ENCODE data around the gene HSD11B1L. TPM values are rescaled to one million over a fixed set of nuclear protein-coding genes. Genes with fewer than 3 reads are reported as not detected.

Gene HSD11B1L, protein sequence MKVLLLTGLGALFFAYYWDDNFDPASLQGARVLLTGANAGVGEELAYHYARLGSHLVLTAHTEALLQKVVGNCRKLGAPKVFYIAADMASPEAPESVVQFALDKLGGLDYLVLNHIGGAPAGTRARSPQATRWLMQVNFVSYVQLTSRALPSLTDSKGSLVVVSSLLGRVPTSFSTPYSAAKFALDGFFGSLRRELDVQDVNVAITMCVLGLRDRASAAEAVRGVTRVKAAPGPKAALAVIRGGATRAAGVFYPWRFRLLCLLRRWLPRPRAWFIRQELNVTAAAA
- total RNA-seq = 1 to 10 TPM; 1.8 to 3.6 TPM

DNA sequence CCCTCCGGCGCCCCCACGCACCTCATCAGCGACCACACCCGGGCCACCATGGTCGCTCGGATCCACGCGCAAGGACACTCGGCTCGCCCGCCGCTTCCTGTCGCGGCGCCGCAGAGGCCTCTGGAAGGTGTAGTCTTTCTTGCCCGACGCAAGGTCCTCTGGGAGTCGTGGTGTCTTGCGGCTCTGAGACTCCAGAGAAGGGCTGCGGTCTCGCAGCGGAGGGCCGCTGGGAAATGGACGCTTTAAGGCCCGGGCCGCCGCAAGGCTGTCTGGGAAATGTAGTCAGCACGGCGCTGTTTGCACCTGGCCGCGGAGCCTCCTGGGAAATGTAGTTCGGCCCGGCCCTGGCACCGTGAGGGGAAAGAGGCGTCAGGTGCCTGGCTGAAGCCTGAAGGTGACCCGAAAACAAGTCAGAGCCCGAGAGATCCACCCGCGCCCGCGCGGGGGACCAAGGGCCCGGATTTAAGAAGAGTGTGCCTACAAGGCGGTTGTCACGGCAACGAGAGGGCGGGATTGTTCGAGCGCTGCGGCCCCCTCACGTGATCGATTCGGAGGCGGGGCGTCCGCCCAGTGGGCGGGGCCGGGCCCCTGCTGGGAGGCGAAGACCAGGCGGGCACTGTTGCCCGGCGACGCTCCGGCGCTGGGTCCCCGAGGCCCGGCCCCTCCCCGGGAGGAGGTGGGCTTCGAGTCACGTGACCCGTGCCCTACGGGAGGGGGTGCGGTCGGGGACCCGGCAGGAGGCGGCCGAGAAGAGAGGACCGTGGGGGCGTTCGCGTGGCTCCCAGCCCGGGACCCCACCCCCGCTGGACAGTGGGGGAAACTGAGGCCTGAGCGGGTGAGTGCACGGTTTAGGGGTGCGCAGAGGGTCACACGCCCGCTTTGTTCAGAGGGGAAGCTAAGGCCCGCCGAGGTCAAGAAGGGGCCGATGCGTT lies at the start of gene HSD11B1L, which contains the start of gene MICOS13:
Gene HSD11B1L, plus strand, starts transcription at position 591 of the 932 bp plus-strand sequence. CDS start 3,806 bp downstream, outside the sequence.
Gene MICOS13, minus strand, starts transcription at position 80 of the 932 bp plus-strand sequence. Its CDS starts 30 bp downstream, at position 50.
- H3K27ac Mint-ChIP-seq = peak within 1 kb of the TSS; percentile 85 to 96
- no peaks in the 10 kb centered on the region for H3K36me3 Mint-ChIP-seq
- peak; percentile 99 for DNase-seq (ENCODE audit: low spot score)
- H3K27me3 Mint-ChIP-seq = no peaks in the 10 kb centered on the region
- no peaks in the 10 kb centered on the region for H3K9me3 Mint-ChIP-seq
- ATAC-seq = peak; percentile 97 to 98
- H3K4me3 Mint-ChIP-seq = peak within 1 kb of the TSS; percentile 86
- H3K4me1 Mint-ChIP-seq (ENCODE audit: low read depth in 2 of 2) = peaks cover 20 to 21% of the 10 kb centered on the region in 2 donors

DNA sequence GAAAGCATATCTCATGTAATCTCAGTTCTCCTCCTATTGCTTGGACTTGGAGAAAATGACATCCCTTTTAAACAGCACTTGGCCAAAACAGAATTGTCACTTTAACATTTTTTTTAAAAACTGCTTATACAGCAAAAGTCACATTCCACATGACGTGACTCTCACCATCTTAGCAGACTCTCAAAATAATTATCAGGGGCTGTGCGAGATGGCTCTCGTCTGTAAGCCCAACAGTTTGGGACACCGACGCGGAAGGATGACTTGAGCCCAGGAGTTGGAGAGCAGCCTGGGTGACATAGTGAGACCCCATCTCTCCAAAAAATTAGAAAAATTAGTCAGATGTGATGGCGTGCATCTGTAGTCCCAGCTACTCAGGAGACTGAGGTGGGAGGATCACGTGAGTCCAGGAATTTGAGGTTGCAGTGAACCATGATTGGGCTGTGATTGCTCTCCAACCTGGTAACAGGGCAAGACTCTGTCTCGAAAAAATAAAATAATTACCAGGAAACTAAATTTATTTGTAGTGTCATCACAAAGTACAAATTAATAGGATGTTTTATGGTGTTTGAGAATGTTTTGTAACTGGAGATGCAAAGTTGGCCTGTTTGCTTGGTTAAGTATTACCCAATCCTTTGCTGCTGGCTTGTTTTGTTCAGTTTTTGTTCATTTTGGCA lies 49.1 kb upstream of the HSD11B1L start:
- no peaks in the 10 kb centered on the region for H3K27me3 Mint-ChIP-seq
- H3K27ac Mint-ChIP-seq = peak overlapping the region in 1 of 2 donors; percentile 58
- peaks cover 48 to 58% of the 10 kb centered on the region in 2 donors for H3K4me1 Mint-ChIP-seq (ENCODE audit: low read depth in 2 of 2)
- H3K9me3 Mint-ChIP-seq = no peaks in the 10 kb centered on the region
- no peak for DNase-seq (ENCODE audit: low spot score)
- ATAC-seq = no peak
- peaks cover 12% of the 10 kb centered on the region for H3K36me3 Mint-ChIP-seq
- H3K4me3 Mint-ChIP-seq = no peak overlapping the region

DNA sequence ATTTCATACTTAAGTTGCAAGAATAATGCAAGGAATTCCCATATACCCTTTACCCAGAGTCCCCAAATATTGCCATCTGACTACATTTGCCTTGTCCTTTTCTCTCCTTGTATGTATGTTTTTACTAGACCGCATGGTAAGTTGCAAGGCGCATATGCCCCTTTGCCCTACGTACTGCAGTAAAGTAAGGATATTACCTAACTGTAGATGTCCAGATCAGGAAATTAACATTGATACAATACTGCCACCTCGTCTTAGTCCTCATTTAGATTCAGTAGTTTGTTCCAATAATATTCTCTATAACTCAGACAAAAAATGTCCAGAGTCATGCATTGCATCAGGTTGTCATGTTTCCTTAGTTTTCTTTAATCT lies 48.6 kb upstream of the HSD11B1L start:
- H3K9me3 Mint-ChIP-seq = no peaks in the 10 kb centered on the region
- no peak overlapping the region for H3K4me3 Mint-ChIP-seq
- DNase-seq (ENCODE audit: low spot score) (no peak), ATAC-seq (no peak)
- H3K27ac Mint-ChIP-seq = no peak overlapping the region
- no peaks in the 10 kb centered on the region for H3K27me3 Mint-ChIP-seq
- peaks cover 47 to 58% of the 10 kb centered on the region in 2 donors for H3K4me1 Mint-ChIP-seq (ENCODE audit: low read depth in 2 of 2)
- peaks cover 12% of the 10 kb centered on the region for H3K36me3 Mint-ChIP-seq

DNA sequence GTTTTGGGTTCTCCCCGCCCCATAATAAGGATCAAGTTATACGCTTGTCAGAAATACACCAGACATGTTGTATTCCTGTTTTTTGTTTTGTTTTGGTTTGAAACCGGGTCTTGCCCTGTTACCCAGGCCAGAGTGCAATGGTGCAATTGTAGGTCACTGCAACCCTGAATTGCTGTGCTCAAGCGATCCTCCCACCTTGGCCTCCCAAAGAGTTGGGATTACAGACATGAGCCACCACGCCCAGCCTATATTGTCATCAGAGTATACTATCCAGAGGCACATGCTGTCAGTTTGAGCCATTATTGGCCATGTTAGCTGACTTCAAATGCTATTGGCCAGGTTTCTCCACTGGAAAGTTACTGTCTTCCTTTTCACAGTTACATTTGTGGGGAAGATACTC lies 48.2 kb upstream of the HSD11B1L start:
- Mint-ChIP-seq H3K27ac (no peak overlapping the region), H3K4me3 (no peak overlapping the region), H3K27me3 (no peaks in the 10 kb centered on the region), H3K36me3 (peaks cover 8% of the 10 kb centered on the region), H3K4me1 (ENCODE audit: low read depth in 2 of 2) (peaks cover 44 to 55% of the 10 kb centered on the region in 2 donors), H3K9me3 (no peaks in the 10 kb centered on the region)
- no peak for DNase-seq (ENCODE audit: low spot score)
- ATAC-seq = no peak

DNA sequence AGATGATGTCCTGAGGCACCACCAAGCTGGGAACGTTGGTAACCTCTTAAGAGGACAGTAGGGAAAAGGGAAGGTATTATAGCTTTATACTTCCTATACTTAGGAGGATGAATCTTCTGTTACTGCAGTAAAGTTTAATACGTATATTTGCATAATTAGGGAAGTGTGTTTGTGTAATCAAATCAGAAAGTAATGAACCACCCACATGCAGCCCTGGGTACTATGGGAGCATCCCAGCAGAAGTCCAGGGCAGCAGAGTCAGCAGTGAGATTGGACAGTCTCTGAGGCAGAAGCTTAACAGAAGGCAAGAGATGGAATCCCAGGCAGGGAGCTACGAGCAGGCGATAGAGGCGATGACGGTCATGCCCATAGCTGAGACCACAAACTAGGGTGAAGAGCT lies 45.4 kb upstream of the HSD11B1L start:
- H3K27me3 Mint-ChIP-seq = no peaks in the 10 kb centered on the region
- peak overlapping the region in 1 of 2 donors; percentile 37 for H3K27ac Mint-ChIP-seq
- DNase-seq (ENCODE audit: low spot score) (no peak), ATAC-seq (no peak)
- H3K4me3 Mint-ChIP-seq = no peak overlapping the region
- H3K9me3 Mint-ChIP-seq = no peaks in the 10 kb centered on the region
- H3K4me1 Mint-ChIP-seq (ENCODE audit: low read depth in 2 of 2) = peaks cover 39 to 40% of the 10 kb centered on the region in 2 donors
- peaks cover 6% of the 10 kb centered on the region for H3K36me3 Mint-ChIP-seq

DNA sequence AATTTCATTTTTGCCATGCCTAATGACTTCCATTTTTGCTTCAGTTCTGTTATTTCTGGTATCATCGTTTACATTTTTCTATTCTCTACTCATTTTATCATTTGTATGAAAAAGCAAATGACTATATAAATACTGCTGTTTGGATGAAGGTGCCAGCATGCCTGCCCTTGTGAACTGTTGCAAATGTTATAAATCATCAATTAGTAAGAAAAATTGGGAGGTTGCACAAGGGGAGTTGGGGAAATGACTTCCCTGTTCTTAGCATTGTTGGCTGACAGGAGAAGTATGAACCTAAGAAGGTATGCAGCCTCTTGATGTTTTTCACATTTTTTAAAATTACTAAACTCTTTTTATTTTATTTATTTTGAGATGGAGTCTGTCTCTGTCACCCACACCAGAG lies 42.9 kb upstream of the HSD11B1L start:
- no peak overlapping the region for H3K4me3 Mint-ChIP-seq
- no peak overlapping the region for H3K27ac Mint-ChIP-seq
- H3K9me3 Mint-ChIP-seq = no peaks in the 10 kb centered on the region
- H3K36me3 Mint-ChIP-seq = peaks cover 12% of the 10 kb centered on the region
- H3K4me1 Mint-ChIP-seq (ENCODE audit: low read depth in 2 of 2) = peaks cover 29 to 32% of the 10 kb centered on the region in 2 donors
- H3K27me3 Mint-ChIP-seq = no peaks in the 10 kb centered on the region
- ATAC-seq (no peak), DNase-seq (ENCODE audit: low spot score) (no peak)

DNA sequence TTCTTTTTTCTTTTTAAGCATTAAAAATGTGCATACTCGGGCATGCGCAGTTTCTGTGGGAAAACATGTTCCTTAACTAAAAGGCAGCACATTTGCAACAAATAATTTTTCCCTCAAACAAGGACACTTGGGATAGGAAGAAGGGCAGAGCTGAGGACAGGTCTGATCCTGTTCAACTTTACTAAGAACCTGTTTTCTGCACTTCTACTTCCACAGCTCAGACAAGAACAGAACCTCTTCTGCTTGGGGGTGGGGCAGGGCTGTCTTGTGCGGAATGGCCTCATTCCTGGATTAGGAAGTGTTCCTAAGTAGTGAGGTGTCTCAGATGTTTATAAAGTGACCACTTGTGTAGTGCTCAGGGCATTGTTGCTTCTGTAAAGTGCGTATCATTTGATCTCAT lies 39.7 kb upstream of the HSD11B1L start:
- peaks cover 20 to 28% of the 10 kb centered on the region in 2 donors for H3K4me1 Mint-ChIP-seq (ENCODE audit: low read depth in 2 of 2)
- H3K27ac Mint-ChIP-seq = no peak overlapping the region
- ATAC-seq (no peak), DNase-seq (ENCODE audit: low spot score) (no peak)
- H3K36me3 Mint-ChIP-seq = peaks cover 32% of the 10 kb centered on the region
- H3K4me3 Mint-ChIP-seq = no peak overlapping the region
- H3K27me3 Mint-ChIP-seq = no peaks in the 10 kb centered on the region
- H3K9me3 Mint-ChIP-seq = no peaks in the 10 kb centered on the region

DNA sequence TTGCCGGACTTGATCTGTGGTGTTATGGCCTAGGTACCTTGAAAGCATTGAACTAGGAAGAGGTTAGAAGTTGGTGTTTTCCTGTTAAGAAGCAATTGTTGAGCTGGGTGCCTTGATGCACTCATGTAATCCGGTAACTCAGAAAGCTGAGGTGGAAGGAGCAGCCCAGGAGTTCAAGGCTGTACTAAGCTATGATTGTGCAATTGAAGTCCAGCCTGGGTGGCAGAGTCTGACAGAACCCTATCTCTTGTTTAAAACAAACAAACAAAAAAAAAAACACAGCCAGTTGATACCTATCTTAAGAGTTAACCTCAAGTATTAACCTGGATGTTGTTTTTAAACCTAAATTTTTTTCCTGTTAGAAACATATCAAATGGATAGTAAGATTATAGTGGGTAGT lies 38.6 kb upstream of the HSD11B1L start:
- no peak for ATAC-seq
- H3K4me3 Mint-ChIP-seq = no peak overlapping the region
- H3K36me3 Mint-ChIP-seq = peaks cover 43% of the 10 kb centered on the region
- no peaks in the 10 kb centered on the region for H3K9me3 Mint-ChIP-seq
- no peak overlapping the region for H3K27ac Mint-ChIP-seq
- no peak for DNase-seq (ENCODE audit: low spot score)
- no peaks in the 10 kb centered on the region for H3K27me3 Mint-ChIP-seq
- H3K4me1 Mint-ChIP-seq (ENCODE audit: low read depth in 2 of 2) = peaks cover 20 to 37% of the 10 kb centered on the region in 2 donors

DNA sequence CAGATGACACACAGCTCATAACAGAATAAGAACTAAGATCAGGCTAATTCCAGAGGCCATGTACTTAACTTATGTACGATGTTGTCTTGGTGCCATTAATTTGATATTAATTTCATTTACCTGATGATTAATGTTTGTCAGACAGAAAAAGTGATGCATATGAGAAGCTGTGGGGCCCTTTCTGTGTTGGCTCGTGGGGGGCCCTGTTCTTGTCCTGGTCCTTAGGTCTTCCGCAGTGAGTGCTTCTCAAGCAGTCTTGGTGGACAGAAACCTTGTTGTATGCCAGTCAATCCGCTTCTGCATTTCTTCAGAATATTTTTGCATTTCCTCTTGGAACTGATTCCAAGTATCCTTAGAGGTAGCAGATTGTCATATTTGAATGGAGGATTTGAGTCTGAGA lies 37.8 kb upstream of the HSD11B1L start:
- Mint-ChIP-seq H3K9me3 (no peaks in the 10 kb centered on the region), H3K27ac (no peak overlapping the region), H3K4me1 (ENCODE audit: low read depth in 2 of 2) (peaks cover 20 to 34% of the 10 kb centered on the region in 2 donors), H3K27me3 (no peaks in the 10 kb centered on the region), H3K4me3 (no peak overlapping the region), H3K36me3 (peaks cover 45% of the 10 kb centered on the region)
- ATAC-seq (no peak), DNase-seq (ENCODE audit: low spot score) (no peak)

DNA sequence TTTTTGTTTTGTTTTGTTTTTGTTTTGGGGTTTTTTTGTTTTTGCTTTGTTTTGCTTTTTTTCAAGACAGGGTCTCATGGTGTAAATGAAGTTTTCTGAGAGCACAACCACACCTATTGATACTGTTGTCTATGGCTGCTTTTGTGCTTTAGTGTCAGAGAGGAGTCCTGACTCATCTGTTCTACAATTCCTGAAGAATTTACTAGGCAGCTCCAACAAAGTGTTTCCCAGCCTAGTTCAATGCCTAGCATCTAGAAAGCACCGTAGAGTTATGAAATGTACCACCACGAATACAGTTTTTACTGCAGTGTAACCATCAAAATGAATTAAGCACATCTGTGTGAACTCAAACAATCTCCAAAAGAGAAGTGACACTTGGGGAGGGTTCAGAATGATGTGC lies 36.8 kb upstream of the HSD11B1L start:
- Mint-ChIP-seq H3K36me3 (peaks cover 50% of the 10 kb centered on the region), H3K27ac (no peak overlapping the region), H3K9me3 (no peaks in the 10 kb centered on the region), H3K4me1 (ENCODE audit: low read depth in 2 of 2) (peaks cover 20 to 35% of the 10 kb centered on the region in 2 donors), H3K4me3 (no peak overlapping the region), H3K27me3 (no peaks in the 10 kb centered on the region)
- no peak for DNase-seq (ENCODE audit: low spot score)
- ATAC-seq = no peak

DNA sequence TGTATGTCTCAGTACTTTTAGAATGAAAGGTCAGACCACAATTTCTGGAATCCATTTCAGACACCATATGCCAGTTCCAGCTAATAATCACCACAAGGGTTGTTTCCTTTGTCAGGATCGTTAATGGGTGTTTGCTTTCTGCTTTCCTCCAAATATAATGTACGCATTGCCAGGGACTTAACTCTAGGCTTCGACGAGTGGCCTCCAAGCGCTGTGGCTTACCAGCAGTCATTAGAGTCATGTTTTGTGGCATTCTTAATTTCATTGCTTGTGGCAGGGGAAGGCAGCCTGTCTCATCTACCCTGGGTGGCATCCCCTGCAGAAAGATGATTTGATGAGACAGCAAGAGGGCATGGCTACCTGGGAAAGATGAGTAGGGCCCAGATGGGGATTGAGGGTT lies 35.4 kb upstream of the HSD11B1L start:
- no peaks in the 10 kb centered on the region for H3K27me3 Mint-ChIP-seq
- no peak for DNase-seq (ENCODE audit: low spot score)
- H3K4me3 Mint-ChIP-seq = no peak overlapping the region
- ATAC-seq = no peak
- no peak overlapping the region for H3K27ac Mint-ChIP-seq
- H3K4me1 Mint-ChIP-seq (ENCODE audit: low read depth in 2 of 2) = peaks cover 20 to 35% of the 10 kb centered on the region in 2 donors
- peaks cover 57% of the 10 kb centered on the region for H3K36me3 Mint-ChIP-seq
- no peaks in the 10 kb centered on the region for H3K9me3 Mint-ChIP-seq

DNA sequence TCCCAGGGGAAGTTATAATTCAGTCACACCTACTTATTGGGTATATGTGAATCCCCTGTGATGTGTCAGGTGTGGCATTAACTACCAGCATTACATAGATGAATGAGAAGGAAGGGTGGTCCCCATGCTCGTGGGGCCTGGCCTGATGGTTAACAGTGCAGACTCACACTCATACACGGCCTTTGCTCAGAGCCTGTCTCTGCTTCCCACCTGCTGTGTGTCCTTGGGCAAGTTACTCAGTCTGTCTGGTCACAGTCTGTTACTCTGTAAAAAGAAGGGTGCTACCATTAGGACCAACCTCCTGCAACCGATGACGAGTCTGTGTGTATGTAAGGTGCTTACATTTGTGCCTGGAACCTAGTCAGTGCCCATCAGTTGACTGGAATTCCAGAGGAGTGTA lies 34.1 kb upstream of the HSD11B1L start:
- no peaks in the 10 kb centered on the region for H3K27me3 Mint-ChIP-seq
- ATAC-seq (no peak), DNase-seq (ENCODE audit: low spot score) (no peak)
- peaks cover 51% of the 10 kb centered on the region for H3K36me3 Mint-ChIP-seq
- no peak overlapping the region for H3K4me3 Mint-ChIP-seq
- H3K27ac Mint-ChIP-seq = peak overlapping the region in 1 of 2 donors; percentile 53
- peaks cover 14 to 30% of the 10 kb centered on the region in 2 donors for H3K4me1 Mint-ChIP-seq (ENCODE audit: low read depth in 2 of 2)
- no peaks in the 10 kb centered on the region for H3K9me3 Mint-ChIP-seq

DNA sequence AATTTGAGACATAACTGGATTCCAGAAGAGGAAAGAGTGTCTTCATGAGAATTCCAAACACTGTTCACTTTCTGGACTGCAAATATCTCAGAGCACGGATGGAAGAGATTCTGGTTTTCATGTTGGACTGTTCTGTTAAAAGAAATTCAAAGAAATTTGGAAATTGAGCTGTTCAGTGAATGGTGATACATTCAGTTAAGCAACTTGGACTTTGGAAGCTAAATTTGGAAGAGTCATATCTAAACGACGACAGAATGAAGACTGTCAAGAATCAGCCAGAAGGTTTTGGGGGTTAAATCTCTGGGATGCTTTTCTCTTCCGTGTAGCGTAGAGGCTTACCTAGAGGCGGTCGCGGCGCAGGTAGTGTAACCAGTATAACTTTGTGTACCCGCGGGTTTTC lies 32.4 kb upstream of the HSD11B1L start:
- Mint-ChIP-seq H3K27ac (peak overlapping the region in 1 of 2 donors; percentile 29), H3K36me3 (peaks cover 45% of the 10 kb centered on the region), H3K27me3 (no peaks in the 10 kb centered on the region)

More for the DNA sequence above, 32.4 kb upstream of the HSD11B1L start:
- Mint-ChIP-seq H3K4me3 (no peak overlapping the region), H3K9me3 (no peaks in the 10 kb centered on the region), H3K4me1 (ENCODE audit: low read depth in 2 of 2) (peaks cover 8 to 26% of the 10 kb centered on the region in 2 donors)
- no peak for DNase-seq (ENCODE audit: low spot score)
- ATAC-seq = no peak
